Naive thymus-derived CD8-positive, alpha-beta T cell (primary cell): Measurements from ENCODE around the gene PRPF38B. TPM values are rescaled to one million over a fixed set of nuclear protein-coding genes. Genes with fewer than 3 reads are reported as not detected.

Experiments
- polyA plus RNA-seq, 3 donors: library from polyadenylated mRNA; unstranded; fragments of 300-500 nt; fragmentation: Illumina TruSeq; gene quantifications; one replicate each; pipeline ENCODE4 v1.2.3, GENCODE V29; 2021
- total RNA-seq, 8 experiments: library from RNA in 2 of 8; stranded (reverse) in 2 of 8; gene quantifications; one replicate each; pipeline ENCODE4 v1.2.3 and lab custom pipeline; 2021 to 2026

PRPF38B gene
- total and polyA plus RNA-seq, 5 experiments from 2014 or later = 18.9 to 146 (median 21.7) TPM

Other genes with a start within 250 kb of the PRPF38B start
- gene NBPF6, start 242.0 kb upstream of the PRPF38B start, total RNA-seq = under 1 TPM in 1 of 2 experiments, not detected in 1; 0.16 TPM
- not detected for gene NBPF6, start 242.0 kb upstream of the PRPF38B start, polyA plus RNA-seq
- 10 to 100 TPM; 10.3 to 12.1 TPM for gene EEIG2, start 132.2 kb upstream of the PRPF38B start, total RNA-seq
- gene EEIG2, start 132.2 kb upstream of the PRPF38B start, polyA plus RNA-seq = 1 to 10 TPM in 1 of 3 donors, under 1 TPM in 2; 0.48 to 2.4 (median 0.75) TPM
- gene HENMT1, start 31.2 kb upstream of the PRPF38B start, total RNA-seq = 10 to 100 TPM; 24.8 to 27.6 TPM
- gene HENMT1, start 31.2 kb upstream of the PRPF38B start, polyA plus RNA-seq = 10 to 100 TPM; 38.1 to 53.8 (median 42.4) TPM
- gene FNDC7, start 20.6 kb downstream of the PRPF38B start, total RNA-seq = under 1 TPM; 0.22 to 0.34 TPM
- gene FNDC7, start 20.6 kb downstream of the PRPF38B start, polyA plus RNA-seq = not detected
- 10 to 100 TPM; 72.5 to 83.6 TPM for gene STXBP3, start 54.4 kb downstream of the PRPF38B start, total RNA-seq
- gene STXBP3, start 54.4 kb downstream of the PRPF38B start, polyA plus RNA-seq = 10 to 100 TPM; 39.8 to 46.1 (median 43.6) TPM
- not detected for gene AKNAD1, start 164.8 kb downstream of the PRPF38B start, total RNA-seq
- not detected for gene AKNAD1, start 164.8 kb downstream of the PRPF38B start, polyA plus RNA-seq
- 1 to 10 TPM in 1 of 2 experiments, under 1 TPM in 1; 0.88 to 2.3 TPM for gene GPSM2, start 184.7 kb downstream of the PRPF38B start, total RNA-seq
- gene GPSM2, start 184.7 kb downstream of the PRPF38B start, polyA plus RNA-seq = under 1 TPM; 0.33 to 0.59 (median 0.58) TPM